ENCODE measurements around the gene DVL2. TPM values are rescaled to one million over a fixed set of nuclear protein-coding genes. Genes with fewer than 3 reads are reported as not detected.

Gene DVL2
- total and polyA plus RNA-seq, 2 experiments from 2014 or later = 19.5 to 41.2 TPM

DNA sequence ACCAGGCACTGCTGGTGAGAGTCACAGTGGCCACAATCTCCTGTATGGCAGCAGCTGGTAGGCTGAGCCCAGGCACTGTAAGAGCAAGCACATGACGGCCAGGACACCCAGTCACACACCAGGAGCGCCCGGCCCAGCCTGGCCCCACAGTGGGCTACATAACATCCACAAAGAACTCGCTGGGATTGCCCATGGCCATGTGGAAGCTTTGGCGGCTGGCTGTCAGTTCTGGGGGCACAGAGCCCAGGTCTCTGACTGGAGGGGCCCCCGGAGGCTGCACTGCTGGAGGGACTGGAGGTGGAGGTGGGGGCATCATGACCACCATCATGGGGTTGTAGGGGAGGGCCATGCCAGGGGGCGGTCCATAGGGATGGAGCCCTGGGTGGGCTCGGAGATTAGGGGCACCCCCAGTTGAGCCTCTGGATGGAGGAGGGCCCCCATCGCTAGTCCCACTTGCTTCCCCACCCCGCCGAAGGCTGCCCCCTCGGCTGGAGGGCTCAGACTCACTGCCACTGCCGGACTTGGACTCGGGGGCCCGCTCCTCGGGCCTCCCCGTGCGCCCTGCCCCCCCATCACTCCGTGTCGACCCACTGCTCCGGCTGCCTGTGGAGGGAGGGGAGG lies 8.5 kb downstream of the DVL2 start:
- no peak overlapping the region for H3K9ac ChIP-seq
- peaks cover 21% of the 10 kb centered on the region; the same call in 1 of the 2 replicates for H3F3A ChIP-seq (ENCODE audit: insufficient read depth)
- no peaks in the 10 kb centered on the region for H4K20me1 ChIP-seq (ENCODE audit: insufficient read depth)
- TF ChIP-seq EZH2 (IDR thresholded peaks at IDR 0.05; ENCODE audit: insufficient read depth, poor library complexity, severe bottlenecking) (no peak), EZH2phosphoT487 (IDR thresholded peaks at IDR 0.05; ENCODE audit: insufficient read depth, low read depth) (no peak)
- H3K27ac ChIP-seq = no peak overlapping the region
- peaks cover 21% of the 10 kb centered on the region; the same call in 1 of the 2 replicates for H3K36me3 ChIP-seq (ENCODE audit: low read depth)
- DNase-seq = no peak
- 76 to 84% methylated on average over 16 to 20 of the region's 21 CpGs for WGBS, 2 experiments (ENCODE audit: low coverage in 1 of 2, low lambda C conversion rate in 2 of 2, missing lambda C conversion rate in 2 of 2)
- no peaks in the 10 kb centered on the region for H3K27me3 ChIP-seq (replicated peaks; ENCODE audit: insufficient read depth)
- H3K9me3 ChIP-seq (ENCODE audit: low read depth) = no peaks in the 10 kb centered on the region
- H3K79me2 ChIP-seq (ENCODE audit: insufficient read depth) = peaks cover 48% of the 10 kb centered on the region
- in situ Hi-C loops (cut with MboI) = no loop called here
- H3K4me1 ChIP-seq (ENCODE audit: insufficient read depth) = no peaks in the 10 kb centered on the region
- H2AFZ ChIP-seq = no peak overlapping the region
- no peak overlapping the region for H3K4me2 ChIP-seq (ENCODE audit: unreplicated experiment)
- no peaks in the 10 kb centered on the region for H3K9me2 ChIP-seq (ENCODE audit: insufficient read depth)
- H3K4me3 ChIP-seq = no peak overlapping the region

DNA sequence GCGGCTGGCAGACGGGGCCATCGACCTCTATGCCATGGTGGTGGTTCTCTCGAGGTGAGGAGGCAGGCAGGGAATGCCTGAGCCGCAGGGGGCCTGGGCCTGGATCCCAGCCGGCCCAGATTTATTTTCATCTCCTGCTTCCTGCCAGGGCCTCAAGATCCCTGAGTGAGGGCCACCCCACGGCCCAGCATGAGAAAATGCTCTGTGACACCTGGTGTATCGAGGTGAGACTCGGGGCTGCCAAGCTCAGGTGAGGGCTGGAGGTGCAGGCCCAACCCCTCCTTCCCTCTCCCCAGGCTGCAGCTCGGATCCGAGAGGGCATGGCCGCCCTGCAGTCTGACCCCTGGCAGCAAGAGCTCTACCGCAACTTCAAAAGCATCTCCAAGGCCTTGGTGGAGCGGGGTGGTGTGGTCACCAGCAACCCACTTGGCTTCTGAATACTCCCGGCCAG lies 9.6 kb downstream of the DVL2 start:
- in situ Hi-C loops (cut with MboI) = no loop called here
- peaks cover 21% of the 10 kb centered on the region; the same call in 1 of the 2 replicates for H3K36me3 ChIP-seq (ENCODE audit: low read depth)
- H4K20me1 ChIP-seq (ENCODE audit: insufficient read depth) = no peaks in the 10 kb centered on the region
- 80% methylated on average over 14 to 15 of the region's 15 CpGs for WGBS, 2 experiments (ENCODE audit: low coverage in 1 of 2, low lambda C conversion rate in 2 of 2, missing lambda C conversion rate in 2 of 2)
- no peaks in the 10 kb centered on the region for H3K9me2 ChIP-seq (ENCODE audit: insufficient read depth)
- peaks cover 21% of the 10 kb centered on the region; the same call in 1 of the 2 replicates for H3F3A ChIP-seq (ENCODE audit: insufficient read depth)
- DNase-seq = no peak
- TF ChIP-seq EZH2 (IDR thresholded peaks at IDR 0.05; ENCODE audit: insufficient read depth, poor library complexity, severe bottlenecking) = no peak
- TF ChIP-seq EZH2phosphoT487 (IDR thresholded peaks at IDR 0.05; ENCODE audit: insufficient read depth, low read depth) = no peak
- no peak overlapping the region for H3K9ac ChIP-seq
- H3K79me2 ChIP-seq (ENCODE audit: insufficient read depth) = peaks cover 45% of the 10 kb centered on the region
- H3K4me3 ChIP-seq = no peak overlapping the region
- no peak overlapping the region for H3K4me2 ChIP-seq (ENCODE audit: unreplicated experiment)
- no peaks in the 10 kb centered on the region for H3K9me3 ChIP-seq (ENCODE audit: low read depth)
- no peak overlapping the region for H2AFZ ChIP-seq
- no peak overlapping the region for H3K27ac ChIP-seq
- no peaks in the 10 kb centered on the region for H3K4me1 ChIP-seq (ENCODE audit: insufficient read depth)
- H3K27me3 ChIP-seq (replicated peaks; ENCODE audit: insufficient read depth) = no peaks in the 10 kb centered on the region

DNA sequence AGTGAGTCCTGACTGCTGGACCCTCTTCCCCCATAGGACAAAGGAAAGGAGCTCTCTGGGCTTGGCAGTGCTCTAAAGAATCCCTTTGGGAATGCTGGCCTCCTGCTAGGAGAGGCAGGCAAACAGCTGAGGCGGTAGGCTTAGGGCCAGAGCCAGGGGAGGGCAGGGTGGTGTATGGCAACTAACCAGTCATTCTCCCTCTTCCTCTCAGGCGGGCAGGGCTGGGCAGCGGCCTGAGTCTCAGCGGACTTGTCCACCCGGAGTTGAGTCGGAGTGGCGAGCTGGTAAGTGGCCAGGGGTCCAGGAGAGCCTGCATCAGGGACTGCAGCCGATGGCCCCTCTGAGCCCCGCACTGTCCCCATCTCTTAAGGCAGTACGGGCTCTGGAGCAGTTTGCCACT lies 10.2 kb downstream of the DVL2 start:
- Histone ChIP-seq H3K36me3 (ENCODE audit: low read depth) (peaks cover 21% of the 10 kb centered on the region; the same call in 1 of the 2 replicates), H3F3A (ENCODE audit: insufficient read depth) (peaks cover 21% of the 10 kb centered on the region; the same call in 1 of the 2 replicates), H3K27ac (no peak overlapping the region), H3K4me3 (no peak overlapping the region), H3K9ac (no peak overlapping the region), H4K20me1 (ENCODE audit: insufficient read depth) (no peaks in the 10 kb centered on the region), H2AFZ (no peak overlapping the region), H3K79me2 (ENCODE audit: insufficient read depth) (peaks cover 39% of the 10 kb centered on the region), H3K27me3 (replicated peaks; ENCODE audit: insufficient read depth) (no peaks in the 10 kb centered on the region), H3K4me1 (ENCODE audit: insufficient read depth) (0 out of 2 replicates have a peak, but pooled peaks cover 5% of the 10 kb centered on the region), H3K9me2 (ENCODE audit: insufficient read depth) (no peaks in the 10 kb centered on the region), H3K4me2 (ENCODE audit: unreplicated experiment) (no peak overlapping the region), H3K9me3 (ENCODE audit: low read depth) (no peaks in the 10 kb centered on the region)
- in situ Hi-C loops (cut with MboI) = no loop called here
- TF ChIP-seq EZH2phosphoT487 (IDR thresholded peaks at IDR 0.05; ENCODE audit: insufficient read depth, low read depth) (no peak), EZH2 (IDR thresholded peaks at IDR 0.05; ENCODE audit: insufficient read depth, poor library complexity, severe bottlenecking) (no peak)
- 82 to 84% methylated on average over 9 to 10 of the region's 10 CpGs for WGBS, 2 experiments (ENCODE audit: low coverage in 1 of 2, low lambda C conversion rate in 2 of 2, missing lambda C conversion rate in 2 of 2)
- no peak for DNase-seq

DNA sequence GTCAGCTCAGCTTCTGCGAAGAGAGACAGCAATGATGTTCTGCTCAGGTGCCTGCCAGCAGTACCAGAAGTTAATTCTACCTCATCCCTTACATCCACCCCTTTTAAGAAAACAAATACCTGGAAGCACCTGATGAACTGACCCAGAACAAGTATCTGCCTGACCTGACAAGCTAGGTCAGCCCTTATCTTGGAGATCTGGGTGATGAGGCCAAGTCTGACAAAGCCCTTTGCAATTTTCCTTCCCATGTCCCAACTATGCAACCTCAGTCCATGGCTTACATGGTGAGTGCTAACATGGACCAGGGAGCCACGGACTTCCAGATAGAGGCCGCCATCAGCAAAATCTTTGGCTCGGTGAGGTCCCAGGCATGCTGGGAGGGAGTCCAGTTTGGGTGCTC lies 10.9 kb downstream of the DVL2 start:
- no peaks in the 10 kb centered on the region for H3K27me3 ChIP-seq (replicated peaks; ENCODE audit: insufficient read depth)
- H3K9me2 ChIP-seq (ENCODE audit: insufficient read depth) = no peaks in the 10 kb centered on the region
- H3K4me2 ChIP-seq (ENCODE audit: unreplicated experiment) = no peak overlapping the region
- H3K4me1 ChIP-seq (ENCODE audit: insufficient read depth) = 0 out of 2 replicates have a peak, but pooled peaks cover 7% of the 10 kb centered on the region
- 72 to 78% methylated on average over 4 of the region's 4 CpGs for WGBS, 2 experiments (ENCODE audit: low coverage in 1 of 2, low lambda C conversion rate in 2 of 2, missing lambda C conversion rate in 2 of 2)
- DNase-seq = no peak
- no peak overlapping the region for H2AFZ ChIP-seq
- no peak overlapping the region for H3K4me3 ChIP-seq
- H3K79me2 ChIP-seq (ENCODE audit: insufficient read depth) = peaks cover 32% of the 10 kb centered on the region
- no peaks in the 10 kb centered on the region for H3K9me3 ChIP-seq (ENCODE audit: low read depth)
- in situ Hi-C loops (cut with MboI) = no loop called here
- no peak overlapping the region for H3K9ac ChIP-seq
- H4K20me1 ChIP-seq (ENCODE audit: insufficient read depth) = no peaks in the 10 kb centered on the region
- no peak overlapping the region for H3K27ac ChIP-seq
- peaks cover 21% of the 10 kb centered on the region; the same call in 1 of the 2 replicates for H3F3A ChIP-seq (ENCODE audit: insufficient read depth)
- TF ChIP-seq EZH2phosphoT487 (IDR thresholded peaks at IDR 0.05; ENCODE audit: insufficient read depth, low read depth) (no peak), EZH2 (IDR thresholded peaks at IDR 0.05; ENCODE audit: insufficient read depth, poor library complexity, severe bottlenecking) (no peak)
- peaks cover 21% of the 10 kb centered on the region; the same call in 1 of the 2 replicates for H3K36me3 ChIP-seq (ENCODE audit: low read depth)

Data from GM23248 (cell line).